Thyroid gland (tissue), 4 donors: ENCODE data around the gene PLD3.

Experiments used
- POLR2A ChIP-seq, 2 donors: fragments of 450-650 bp; IDR thresholded peaks; one replicate each; pipeline ENCODE4 v1.6.1; 2017; ENCODE audit warnings: antibody characterized with exemption in 2 of 2, mild to moderate bottlenecking in 2 of 2, moderate library complexity in 1 of 2
- TF ChIP-seq, protein P1 (sequence below), 6 experiments: fragments of 200-600 bp in 3 of 6; fragments of 450-650 bp in 3 of 6; sonication (generic) in 3 of 6; IDR thresholded peaks; one replicate each; pipeline ENCODE4 v1.5.1; 2016 to 2019; ENCODE audit warnings: antibody characterized with exemption in 6 of 6, mild to moderate bottlenecking in 2 of 6, inconsistent platforms in 1 of 6, moderate library complexity in 1 of 6

GRCh38 chr19:40314656-40315055 is 33.8 kb upstream of the PLD3 start:
- TF ChIP-seq, protein P1, sequence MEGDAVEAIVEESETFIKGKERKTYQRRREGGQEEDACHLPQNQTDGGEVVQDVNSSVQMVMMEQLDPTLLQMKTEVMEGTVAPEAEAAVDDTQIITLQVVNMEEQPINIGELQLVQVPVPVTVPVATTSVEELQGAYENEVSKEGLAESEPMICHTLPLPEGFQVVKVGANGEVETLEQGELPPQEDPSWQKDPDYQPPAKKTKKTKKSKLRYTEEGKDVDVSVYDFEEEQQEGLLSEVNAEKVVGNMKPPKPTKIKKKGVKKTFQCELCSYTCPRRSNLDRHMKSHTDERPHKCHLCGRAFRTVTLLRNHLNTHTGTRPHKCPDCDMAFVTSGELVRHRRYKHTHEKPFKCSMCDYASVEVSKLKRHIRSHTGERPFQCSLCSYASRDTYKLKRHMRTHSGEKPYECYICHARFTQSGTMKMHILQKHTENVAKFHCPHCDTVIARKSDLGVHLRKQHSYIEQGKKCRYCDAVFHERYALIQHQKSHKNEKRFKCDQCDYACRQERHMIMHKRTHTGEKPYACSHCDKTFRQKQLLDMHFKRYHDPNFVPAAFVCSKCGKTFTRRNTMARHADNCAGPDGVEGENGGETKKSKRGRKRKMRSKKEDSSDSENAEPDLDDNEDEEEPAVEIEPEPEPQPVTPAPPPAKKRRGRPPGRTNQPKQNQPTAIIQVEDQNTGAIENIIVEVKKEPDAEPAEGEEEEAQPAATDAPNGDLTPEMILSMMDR (IDR thresholded peaks at IDR 0.05), result no peak
- no peak for TF ChIP-seq POLR2A (IDR thresholded peaks at IDR 0.05)
